GM12878 (cell line): ENCODE measurements around the gene STAT4. TPM values are rescaled to one million over a fixed set of nuclear protein-coding genes. Genes with fewer than 3 reads are reported as not detected.

Experiments
- ATAC-seq: fragments of 200-7000 bp; cut with Tn5 transposase; 3 replicates; pipeline ENCODE4 v1.9.1; 2020; ENCODE audit warnings: mild to moderate bottlenecking, moderate library complexity
- BruUV-seq: library from RNA; stranded (reverse); fragments of 400-500 nt; replicated peaks from 2 replicates; lab custom pipeline; 2021; lab: Mats Ljungman, UMichigan
- CTCF ChIA-PET: fragments of 300-600 bp; sonication (Branson Sonifier 250); formaldehyde crosslinking; extraction: SDS; loops from one replicate; lab custom pipeline; 2021; ENCODE audit warnings: inconsistent platforms; lab: Yijun Ruan, JAX
- POLR2A ChIA-PET: fragments of 350-600 bp; formaldehyde crosslinking; extraction: SDS; loops from one replicate; lab custom pipeline; 2021; ENCODE audit warnings: inconsistent platforms; lab: Charles Lee
- RAD21 ChIA-PET: fragments of 300-600 bp; sonication (Branson Sonifier 250); formaldehyde crosslinking; loops from one replicate; lab custom pipeline; 2023; ENCODE audit warnings: antibody characterized with exemption; ENCODE audit not compliant: unreplicated experiment; lab: Charles Lee
- SMC1A ChIA-PET: fragments of 300-600 bp; sonication (Branson Sonifier 250); formaldehyde crosslinking; loops from one replicate; lab custom pipeline; 2023; ENCODE audit not compliant: unreplicated experiment, uncharacterized antibody; lab: Charles Lee
- DNase-seq: peaks from one replicate; pipeline ENCODE4 v3.0.0-alpha.2; 2011; ENCODE audit warnings: low read depth, low spot score
- FAIRE-seq: peaks from 3 replicates; lab custom pipeline; 2011; peaks lifted over from hg19 to GRCh38; lab: Jason Lieb, UNC
- H2AFZ ChIP-seq: 2 replicates; pipeline ENCODE4 v1.6.0; 2011; ENCODE audit warnings: low read depth, low read length, control low read depth; ENCODE audit not compliant: control insufficient read depth
- H3K27ac ChIP-seq: 2 replicates; pipeline ENCODE4 v1.5.1; 2011; ENCODE audit warnings: control low read depth; ENCODE audit not compliant: control insufficient read depth, insufficient read depth
- H3K27me3 ChIP-seq, 2 experiments: replicated peaks in 1 of 2; 2 replicates each; pipeline versions ENCODE4 v1.6.0 to v1.6.1; 2011; ENCODE audit warnings: low read length in 1 of 2; ENCODE audit not compliant: control insufficient read depth in 2 of 2, insufficient read depth in 2 of 2
- H3K36me3 ChIP-seq, 2 experiments: 2 replicates each; pipeline ENCODE4 v1.5.1; 2011; ENCODE audit warnings: low read length in 1 of 2; ENCODE audit not compliant: control insufficient read depth in 2 of 2, insufficient read depth in 2 of 2
- H3K4me1 ChIP-seq: 2 replicates; pipeline ENCODE4 v1.6.1; 2011; ENCODE audit warnings: mild to moderate bottlenecking, low read length, moderate library complexity, mixed read lengths; ENCODE audit not compliant: control insufficient read depth, insufficient read depth
- H3K4me2 ChIP-seq: 2 replicates; pipeline ENCODE4 v1.6.0; 2011; ENCODE audit warnings: control low read depth; ENCODE audit not compliant: control insufficient read depth, insufficient read depth
- H3K4me3 ChIP-seq: fragments of 200-600 bp; sonication (generic); 2 replicates; pipeline ENCODE4 v1.5.1; 2016
- H3K79me2 ChIP-seq: 2 replicates; pipeline ENCODE4 v1.6.0; 2011; ENCODE audit warnings: low read length; ENCODE audit not compliant: control insufficient read depth, insufficient read depth
- H3K9ac ChIP-seq: 2 replicates; pipeline ENCODE4 v1.8.0; 2011; ENCODE audit warnings: low read length, control low read depth, mixed read lengths; ENCODE audit not compliant: control insufficient read depth, insufficient read depth
- H3K9me3 ChIP-seq: replicated peaks from 3 replicates; pipeline ENCODE4 v1.5.1; 2011; ENCODE audit warnings: mild to moderate bottlenecking, low read length; ENCODE audit not compliant: control insufficient read depth, insufficient read depth
- H4K20me1 ChIP-seq: 2 replicates; pipeline ENCODE4 v1.6.0; 2011; ENCODE audit not compliant: control insufficient read depth, insufficient read depth
- ATF3 ChIP-seq: IDR thresholded peaks from 2 replicates; pipeline ENCODE4 v1.6.1; 2011; ENCODE audit warnings: low read depth, mild to moderate bottlenecking, low read length, moderate library complexity, borderline replicate concordance; ENCODE audit errors: extremely low read depth
- IKZF1 ChIP-seq: fragments of 450-650 bp; conservative IDR thresholded peaks from 2 replicates; pipeline ENCODE4 v1.6.1; 2017; ENCODE audit warnings: antibody characterized with exemption, mild to moderate bottlenecking
- TAF1 ChIP-seq: IDR thresholded peaks from 2 replicates; pipeline ENCODE4 v1.6.1; 2011; ENCODE audit warnings: mild to moderate bottlenecking, low read depth, low read length, borderline replicate concordance
- USF1 ChIP-seq: IDR thresholded peaks from 2 replicates; pipeline ENCODE4 v1.6.1; 2011; ENCODE audit warnings: borderline replicate concordance, low read depth, mild to moderate bottlenecking, moderate library complexity, mixed read lengths, low read length; ENCODE audit not compliant: insufficient read depth; ENCODE audit errors: extremely low read length
- WGBS: methylation state at CpG from one replicate; pipeline ENCODE4 v1.1.6; 2016; ENCODE audit warnings: low lambda C conversion rate; ENCODE audit not compliant: insufficient replicate concordance, insufficient coverage; ENCODE audit errors: missing lambda C conversion rate; 5-methylcytosine and 5-hydroxymethylcytosine counted together
- in situ Hi-C: fragments of 300-500 bp; cut with MboI; formaldehyde crosslinking; loops from 9 replicates; pipeline ENCODE4 v1.14.3; 2018; ENCODE audit warnings: mixed read lengths
- intact Hi-C: fragments of 100-400 bp; cut with micrococcal nuclease; formaldehyde crosslinking; loops from one replicate; pipeline ENCODE4 v1.14.2; 2022; ENCODE audit not compliant: unreplicated experiment
- polyA plus RNA-seq, 11 experiments: library from polyadenylated mRNA; depleted of rRNA in 4 of 11; unstranded in 6 of 11; stranded (reverse) in 5 of 11; fragments of >200 nt; fragmentation: Nextera tagmentation in 4 of 11; fragmentation: Illumina TruSeq in 1 of 11; extraction: Ambion mirVana in 4 of 11; extraction: Trizol in 1 of 11; gene quantifications; 1 replicate in 1 of 11; 2 replicates in 10 of 11; pipeline versions ENCODE4 v1.2.1 to v1.2.3, GENCODE V29; 2011 to 2016; ENCODE audit warnings: inconsistent platforms in 2 of 11, missing spikeins in 2 of 11, low read depth in 1 of 11
- total RNA-seq, 4 experiments: library from RNA; depleted of rRNA in 3 of 4; stranded (reverse); fragments of >200 nt in 3 of 4; fragmentation: Illumina TruSeq in 1 of 4; extraction: Trizol in 1 of 4; gene quantifications; 2 replicates each; pipeline versions ENCODE4 v1.2.1 to v1.2.3, GENCODE V29; 2013 to 2021

STAT4 gene
- total and polyA plus RNA-seq, 10 of the 15 experiments (the other 5 are each of a cell fraction or from before 2014, with no cell fraction given): 3.1 to 9.3 (median 7.1) TPM

GRCh38 chr2:191169456-191170300 lies 18.9 kb upstream of the STAT4 start:
- Histone ChIP-seq H3K27ac (no peak overlapping the region), H2AFZ (no peak overlapping the region), H3K27me3 (no peaks in the 10 kb centered on the region), H3K4me3 (no peak overlapping the region), H4K20me1 (no peaks in the 10 kb centered on the region), H3K9ac (no peak overlapping the region), H3K4me1 (no peaks in the 10 kb centered on the region), H3K79me2 (no peaks in the 10 kb centered on the region), H3K36me3 (no peaks in the 10 kb centered on the region), H3K9me3 (no peaks in the 10 kb centered on the region), H3K4me2 (no peak overlapping the region)
- ChIA-PET CTCF (interaction anchor here (0.9 to 1.8 kb wide), 5 partner anchors 48 to 245 kb away, joined by 3 to 13 read pairs (median 3); no protein-coding TSS in a partner anchor), SMC1A (interaction anchor here (0.8 to 1.6 kb wide), 3 partner anchors 9 to 14 kb away, joined by 3 to 5 read pairs (median 3); no protein-coding TSS in a partner anchor), RAD21 (no interaction called here), POLR2A (no interaction called here)
- intact Hi-C loops (loop anchor here (5.0 to 10.0 kb wide), 2 partner anchors 198 to 525 kb away; no protein-coding TSS in a partner anchor), in situ Hi-C loops (loop anchor here (5.0 kb wide), 1 partner anchor 353 kb away; no protein-coding TSS in a partner anchor)
- FAIRE-seq: no peak
- ATAC-seq: no peak
- WGBS: 34% methylated on average over 5 of the region's 5 CpGs
- BruUV-seq: no TSS peak
- DNase-seq: no peak
- TF ChIP-seq IKZF1: no peak
- no peak for TF ChIP-seq ATF3
- no peak for TF ChIP-seq TAF1
- TF ChIP-seq USF1: no peak
